ENCODE data around the gene AQP1. TPM values are rescaled to one million over a fixed set of nuclear protein-coding genes. Genes with fewer than 3 reads are reported as not detected.

Gene AQP1
- total RNA-seq, 1 donor from 2014 or later, result not detected

GRCh38 chr7:30912731-30912985, 1.0 kb downstream of the AQP1 start:
- peak overlapping the region; percentile 24 for H3K27ac Mint-ChIP-seq (ENCODE audit: unreplicated experiment)
- H3K36me3 Mint-ChIP-seq (ENCODE audit: unreplicated experiment), result no peaks in the 10 kb centered on the region
- peaks cover 2% of the 10 kb centered on the region for H3K9me3 Mint-ChIP-seq (ENCODE audit: unreplicated experiment)
- no peak for DNase-seq
- TF ChIP-seq, protein P1, sequence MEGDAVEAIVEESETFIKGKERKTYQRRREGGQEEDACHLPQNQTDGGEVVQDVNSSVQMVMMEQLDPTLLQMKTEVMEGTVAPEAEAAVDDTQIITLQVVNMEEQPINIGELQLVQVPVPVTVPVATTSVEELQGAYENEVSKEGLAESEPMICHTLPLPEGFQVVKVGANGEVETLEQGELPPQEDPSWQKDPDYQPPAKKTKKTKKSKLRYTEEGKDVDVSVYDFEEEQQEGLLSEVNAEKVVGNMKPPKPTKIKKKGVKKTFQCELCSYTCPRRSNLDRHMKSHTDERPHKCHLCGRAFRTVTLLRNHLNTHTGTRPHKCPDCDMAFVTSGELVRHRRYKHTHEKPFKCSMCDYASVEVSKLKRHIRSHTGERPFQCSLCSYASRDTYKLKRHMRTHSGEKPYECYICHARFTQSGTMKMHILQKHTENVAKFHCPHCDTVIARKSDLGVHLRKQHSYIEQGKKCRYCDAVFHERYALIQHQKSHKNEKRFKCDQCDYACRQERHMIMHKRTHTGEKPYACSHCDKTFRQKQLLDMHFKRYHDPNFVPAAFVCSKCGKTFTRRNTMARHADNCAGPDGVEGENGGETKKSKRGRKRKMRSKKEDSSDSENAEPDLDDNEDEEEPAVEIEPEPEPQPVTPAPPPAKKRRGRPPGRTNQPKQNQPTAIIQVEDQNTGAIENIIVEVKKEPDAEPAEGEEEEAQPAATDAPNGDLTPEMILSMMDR (IDR thresholded peaks at IDR 0.05; ENCODE audit: partially characterized antibody, unreplicated experiment), result no peak
- no peak overlapping the region for H3K4me3 Mint-ChIP-seq (ENCODE audit: unreplicated experiment)
- H3K27me3 Mint-ChIP-seq (ENCODE audit: unreplicated experiment), result peaks cover 8% of the 10 kb centered on the region
- peaks cover 17% of the 10 kb centered on the region for H3K4me1 Mint-ChIP-seq (ENCODE audit: low read depth, unreplicated experiment)

- peaks cover 8% of the 10 kb centered on the region for H3K27me3 Mint-ChIP-seq (ENCODE audit: unreplicated experiment)
- peaks cover 3% of the 10 kb centered on the region for H3K9me3 Mint-ChIP-seq (ENCODE audit: unreplicated experiment)
- H3K36me3 Mint-ChIP-seq (ENCODE audit: unreplicated experiment), result no peaks in the 10 kb centered on the region
- TF ChIP-seq, protein P1 (IDR thresholded peaks at IDR 0.05; ENCODE audit: partially characterized antibody, unreplicated experiment), result no peak
- DNase-seq, result no peak
- H3K27ac Mint-ChIP-seq (ENCODE audit: unreplicated experiment), result peak overlapping the region; percentile 24
- peaks cover 17% of the 10 kb centered on the region for H3K4me1 Mint-ChIP-seq (ENCODE audit: low read depth, unreplicated experiment)
- H3K4me3 Mint-ChIP-seq (ENCODE audit: unreplicated experiment), result no peak overlapping the region
Observed at GRCh38 chr7:30912986-30913811, 1.5 kb downstream of the AQP1 start.

DNA sequence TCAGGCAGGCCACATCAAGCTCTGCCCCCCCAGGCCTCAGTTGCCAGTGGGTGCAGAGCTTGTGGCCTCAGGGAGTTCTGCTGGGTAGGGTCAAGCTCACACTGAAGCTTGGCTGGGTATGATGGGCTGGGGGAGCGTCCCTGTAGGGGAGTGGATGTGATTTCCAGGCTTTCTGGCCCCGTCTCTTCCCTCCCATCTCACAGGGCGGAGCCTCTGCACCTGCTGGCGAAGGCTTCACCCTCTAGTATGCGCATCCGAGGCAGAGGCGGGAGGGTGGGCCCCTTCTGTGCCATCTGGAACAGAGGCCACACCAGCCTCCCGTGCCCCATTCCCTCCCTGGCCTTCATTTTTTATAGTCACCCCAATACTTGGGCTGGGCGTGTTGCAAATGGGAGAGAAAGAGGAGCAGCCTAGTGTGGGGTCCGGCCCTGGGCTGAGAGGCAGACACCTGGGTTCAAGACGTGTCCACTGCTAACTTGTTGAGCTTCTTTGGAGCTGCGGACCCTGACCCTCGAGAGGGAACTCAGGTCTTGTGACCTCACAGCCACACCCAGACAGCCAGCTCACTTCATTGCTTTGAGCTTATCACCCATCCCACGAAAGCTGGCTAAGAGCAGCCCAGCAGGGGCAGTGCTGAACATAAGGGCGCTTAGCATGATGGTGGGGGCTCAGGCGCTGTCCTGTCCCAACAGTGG, 2.3 kb downstream of the AQP1 start:
- peaks cover 3% of the 10 kb centered on the region for H3K9me3 Mint-ChIP-seq (ENCODE audit: unreplicated experiment)
- H3K4me3 Mint-ChIP-seq (ENCODE audit: unreplicated experiment), result no peak overlapping the region
- DNase-seq, result no peak
- H3K36me3 Mint-ChIP-seq (ENCODE audit: unreplicated experiment), result no peaks in the 10 kb centered on the region
- TF ChIP-seq, protein P1 (IDR thresholded peaks at IDR 0.05; ENCODE audit: partially characterized antibody, unreplicated experiment), result no peak
- H3K4me1 Mint-ChIP-seq (ENCODE audit: low read depth, unreplicated experiment), result peaks cover 17% of the 10 kb centered on the region
- peaks cover 8% of the 10 kb centered on the region for H3K27me3 Mint-ChIP-seq (ENCODE audit: unreplicated experiment)
- no peak overlapping the region for H3K27ac Mint-ChIP-seq (ENCODE audit: unreplicated experiment)

- H3K36me3 Mint-ChIP-seq (ENCODE audit: unreplicated experiment), result no peaks in the 10 kb centered on the region
- peaks cover 17% of the 10 kb centered on the region for H3K4me1 Mint-ChIP-seq (ENCODE audit: low read depth, unreplicated experiment)
- TF ChIP-seq, protein P1 (IDR thresholded peaks at IDR 0.05; ENCODE audit: partially characterized antibody, unreplicated experiment), result no peak
- peaks cover 7% of the 10 kb centered on the region for H3K27me3 Mint-ChIP-seq (ENCODE audit: unreplicated experiment)
- H3K4me3 Mint-ChIP-seq (ENCODE audit: unreplicated experiment), result no peak overlapping the region
- H3K27ac Mint-ChIP-seq (ENCODE audit: unreplicated experiment), result peak overlapping the region; percentile 12
- peaks cover 3% of the 10 kb centered on the region for H3K9me3 Mint-ChIP-seq (ENCODE audit: unreplicated experiment)
- no peak for DNase-seq
Observed at GRCh38 chr7:30914596-30914995, 2.9 kb downstream of the AQP1 start.

DNA sequence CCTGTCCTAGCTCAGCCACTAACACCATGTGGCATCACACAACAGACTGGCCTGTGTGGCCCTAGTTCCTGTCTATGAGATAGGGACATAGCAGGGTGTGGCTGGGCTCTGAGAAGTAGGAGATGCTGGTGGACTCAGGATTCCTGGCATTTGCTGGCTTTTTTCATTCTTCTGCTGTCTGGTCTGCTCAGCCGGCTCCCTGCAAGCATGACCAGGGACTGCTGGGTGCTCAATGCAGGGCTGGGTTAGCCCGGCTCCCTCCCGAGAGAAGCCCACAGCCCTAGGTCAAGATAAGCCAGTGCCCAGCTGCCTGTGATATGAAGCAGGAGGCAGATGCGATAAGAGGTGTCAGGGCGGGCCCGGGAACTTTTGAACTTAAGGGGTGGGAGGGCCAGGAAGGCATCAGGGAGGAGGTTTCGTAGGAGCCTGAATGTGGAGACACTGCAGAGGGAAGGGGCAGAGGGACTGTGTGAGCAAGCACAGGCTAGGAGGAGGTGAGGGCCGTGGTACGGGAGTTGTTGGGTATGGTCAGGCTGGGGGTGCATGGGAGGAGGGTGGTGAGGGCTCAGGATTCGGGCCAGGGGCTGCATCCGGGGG, 3.5 kb downstream of the AQP1 start:
- Mint-ChIP-seq H3K4me3 (ENCODE audit: unreplicated experiment) (no peak overlapping the region), H3K27me3 (ENCODE audit: unreplicated experiment) (peaks cover 7% of the 10 kb centered on the region), H3K9me3 (ENCODE audit: unreplicated experiment) (peaks cover 3% of the 10 kb centered on the region), H3K36me3 (ENCODE audit: unreplicated experiment) (no peaks in the 10 kb centered on the region), H3K27ac (ENCODE audit: unreplicated experiment) (no peak overlapping the region), H3K4me1 (ENCODE audit: low read depth, unreplicated experiment) (peaks cover 17% of the 10 kb centered on the region)
- no peak for DNase-seq
- TF ChIP-seq, protein P1 (IDR thresholded peaks at IDR 0.05; ENCODE audit: partially characterized antibody, unreplicated experiment), result no peak

Measured in glutamatergic neuron (in vitro differentiated cells).